K562 (cell line): ENCODE data around the gene SPPL2C. TPM values are rescaled to one million over a fixed set of nuclear protein-coding genes. Genes with fewer than 3 reads are reported as not detected.

ENCODE experiments used
- BRD4 ChIP-seq: fragments of 200-600 bp; sonication (generic); IDR thresholded peaks from 2 replicates; pipeline ENCODE4 v1.6.1; 2017; ENCODE audit warnings: inconsistent platforms
- DACH1 ChIP-seq: fragments of 450-650 bp; IDR thresholded peaks from 2 replicates; pipeline ENCODE4 v1.6.1; 2018; ENCODE audit not compliant: partially characterized antibody
- JUNB ChIP-seq: fragments of 450-650 bp; formaldehyde crosslinking; conservative IDR thresholded peaks from 2 replicates; pipeline ENCODE4 v1.4.0; 2020; ENCODE audit warnings: mild to moderate bottlenecking
- KLF16 ChIP-seq: IDR thresholded peaks from 2 replicates; pipeline ENCODE4 v1.6.1; 2016; ENCODE audit warnings: antibody characterized with exemption
- MBD1 ChIP-seq: fragments of 250-450 bp; sonication (Bioruptor Pico); IDR thresholded peaks from 2 replicates; pipeline ENCODE4 v1.8.0; 2022; ENCODE audit warnings: inconsistent platforms
- REST ChIP-seq, 2 experiments: fragments of 450-650 bp; formaldehyde crosslinking in 1 of 2; IDR thresholded peaks; 2 replicates each; pipeline versions ENCODE4 v1.4.0 to v1.6.1; 2014 to 2020; ENCODE audit warnings: mild to moderate bottlenecking in 2 of 2, borderline replicate concordance in 1 of 2, low read depth in 1 of 2
- RFX7 ChIP-seq: fragments of 250-450 bp; sonication (Bioruptor Pico); IDR thresholded peaks from 2 replicates; pipeline ENCODE4 v1.5.1; 2021; ENCODE audit warnings: mild to moderate bottlenecking
- STAT5B ChIP-seq: fragments of 250-450 bp; sonication (Bioruptor Pico); IDR thresholded peaks from 2 replicates; pipeline ENCODE4 v1.8.0; 2021; ENCODE audit warnings: mild to moderate bottlenecking, inconsistent platforms
- ZBTB12 ChIP-seq: fragments of 250-450 bp; sonication (Bioruptor Pico); IDR thresholded peaks from 2 replicates; pipeline ENCODE4 v1.4.0; 2020
- ZNF436 ChIP-seq: fragments of 250-450, 450-650 bp; sonication (Bioruptor Pico); formaldehyde crosslinking; IDR thresholded peaks from 2 replicates; pipeline ENCODE4 v1.7.0; 2020; ENCODE audit warnings: mild to moderate bottlenecking
- ZNF584 ChIP-seq: fragments of 200-800 bp; sonication (Bioruptor generic); IDR thresholded peaks from 2 replicates; pipeline ENCODE4 v1.6.1; 2016; ENCODE audit warnings: low read depth, mild to moderate bottlenecking, missing genetic modification characterization, missing compliant biosample characterization
- ZNF639 ChIP-seq, 2 experiments: fragments of 200-800 bp in 1 of 2; sonication (Bioruptor generic) in 1 of 2; sonication (generic) in 1 of 2; formaldehyde crosslinking in 1 of 2; IDR thresholded peaks in 1 of 2; conservative IDR thresholded peaks in 1 of 2; 2 replicates each; pipeline versions ENCODE4 v1.5.0 to v1.6.1; 2016 to 2020; ENCODE audit warnings: missing compliant biosample characterization in 1 of 2, missing genetic modification characterization in 1 of 2, missing genetic modification reagents in 1 of 2
- ZSCAN29 ChIP-seq: fragments of 450-650 bp; IDR thresholded peaks from 2 replicates; pipeline ENCODE4 v1.6.1; 2017
- polyA plus RNA-seq, 8 experiments: library from polyadenylated mRNA; depleted of rRNA in 4 of 8; stranded (reverse) in 5 of 8; unstranded in 3 of 8; fragments of >200 nt; fragmentation: Nextera tagmentation in 2 of 8; fragmentation: Illumina TruSeq in 1 of 8; extraction: Ambion mirVana in 2 of 8; extraction: Trizol in 1 of 8; gene quantifications; 2 replicates each; pipeline versions ENCODE4 v1.2.1 to v1.2.3, GENCODE V29; 2011 to 2014; ENCODE audit warnings: inconsistent platforms in 1 of 8, missing spikeins in 1 of 8
- total RNA-seq, 7 experiments: library from RNA; depleted of rRNA in 6 of 7; stranded (reverse); fragments of >200 nt in 6 of 7; fragmentation: Illumina TruSeq in 2 of 7; extraction: Trizol in 2 of 7; gene quantifications; 2 replicates each; pipeline versions ENCODE4 v1.2.1 to v1.2.3, GENCODE V29; 2011 to 2021; ENCODE audit warnings: low replicate concordance in 1 of 7

SPPL2C gene
- total and polyA plus RNA-seq, 9 of the 15 experiments (the other 6 are each of a cell fraction or from before 2014, with no cell fraction given): not detected

- TF ChIP-seq KLF16: no peak; the same call in 1 of the 2 replicates
- TF ChIP-seq ZNF584 (CRISPR knock-in tag): no peak
- TF ChIP-seq ZSCAN29: no peak
- no peak for TF ChIP-seq JUNB
- no peak for TF ChIP-seq RFX7
- TF ChIP-seq ZNF639 (CRISPR knock-in tag; conservative IDR thresholded peaks at IDR 0.05 in 1 of 2, IDR thresholded peaks at IDR 0.05 in 1 of 2): no peak
- peak; percentile 56; the same call in 1 of the 2 replicates for TF ChIP-seq REST (IDR thresholded peaks at IDR 0.05; ENCODE audit: borderline replicate concordance)
- no peak for TF ChIP-seq REST (CRISPR knock-in tag; IDR thresholded peaks at IDR 0.05; ENCODE audit: low read depth)
- no peak for TF ChIP-seq ZBTB12 (CRISPR knock-in tag)
- TF ChIP-seq ZNF436 (CRISPR knock-in tag): no peak
- no peak for TF ChIP-seq DACH1
- TF ChIP-seq MBD1: no peak
- no peak for TF ChIP-seq STAT5B (CRISPR knock-in tag)
- TF ChIP-seq BRD4: no peak
Observed at GRCh38 chr17:45852535-45853297, 8.0 kb downstream of the SPPL2C start (continued).
